KMS-11 (cell line): ENCODE results near the gene AFF3.

Experiments
- H2AFZ ChIP-seq: fragments of 200-600 bp; sonication (generic); 2 replicates; pipeline ENCODE4 v1.6.1; 2016; ENCODE audit warnings: antibody characterized with exemption, mixed run types, low read depth
- H3K27ac ChIP-seq: fragments of 200-600 bp; sonication (generic); 2 replicates; pipeline ENCODE4 v1.6.1; 2016; ENCODE audit warnings: mild to moderate bottlenecking, mixed run types
- H3K27me3 ChIP-seq: fragments of 200-600 bp; sonication (generic); 2 replicates; pipeline ENCODE4 v1.6.1; 2017; ENCODE audit warnings: mild to moderate bottlenecking, low read depth, mixed run types, moderate library complexity; ENCODE audit not compliant: insufficient read depth
- H3K36me3 ChIP-seq: fragments of 200-600 bp; sonication (generic); 2 replicates; pipeline ENCODE4 v1.6.1; 2017; ENCODE audit warnings: mild to moderate bottlenecking, mixed run types; ENCODE audit not compliant: insufficient read depth
- H3K4me1 ChIP-seq: fragments of 200-600 bp; sonication (generic); 2 replicates; pipeline ENCODE4 v1.6.1; 2016; ENCODE audit warnings: mild to moderate bottlenecking, low read depth, mixed run types; ENCODE audit not compliant: poor library complexity, severe bottlenecking
- H3K4me2 ChIP-seq: fragments of 200-600 bp; sonication (generic); 2 replicates; pipeline ENCODE4 v1.7.0; 2016; ENCODE audit warnings: mild to moderate bottlenecking, mixed run types
- H3K4me3 ChIP-seq: fragments of 200-600 bp; sonication (generic); IDR thresholded peaks from 2 replicates; pipeline ENCODE4 v1.6.1; 2017; ENCODE audit warnings: low read depth, low read length, mixed read lengths; ENCODE audit not compliant: insufficient read depth
- H3K79me2 ChIP-seq: fragments of 200-600 bp; sonication (generic); 2 replicates; pipeline ENCODE4 v1.6.1; 2016; ENCODE audit warnings: low read depth, mixed run types; ENCODE audit not compliant: insufficient read depth
- H3K9ac ChIP-seq: fragments of 200-600 bp; sonication (generic); 2 replicates; pipeline ENCODE4 v1.6.1; 2016; ENCODE audit warnings: mild to moderate bottlenecking, mixed run types
- H4K20me1 ChIP-seq: fragments of 200-600 bp; sonication (generic); 2 replicates; pipeline ENCODE4 v1.6.1; 2016; ENCODE audit warnings: mild to moderate bottlenecking, mixed run types; ENCODE audit not compliant: insufficient read depth
- CTCF ChIP-seq: fragments of 200-600 bp; sonication (generic); conservative IDR thresholded peaks from 2 replicates; pipeline ENCODE4 v1.6.1; 2017; ENCODE audit warnings: low read depth, mild to moderate bottlenecking, antibody characterized with exemption, low read length, moderate library complexity, mixed read lengths

Gene AFF3

GRCh38 chr2:100180503-100180902 is 38.1 kb upstream of the AFF3 start:
- no peak overlapping the region for H3K27ac ChIP-seq
- no peaks in the 10 kb centered on the region for H3K36me3 ChIP-seq
- TF ChIP-seq CTCF: no peak
- no peak overlapping the region for H3K4me2 ChIP-seq
- H3K4me3 ChIP-seq: no peak overlapping the region
- H3K27me3 ChIP-seq: no peaks in the 10 kb centered on the region
- no peak overlapping the region for H2AFZ ChIP-seq
- H3K79me2 ChIP-seq: no peaks in the 10 kb centered on the region
- no peaks in the 10 kb centered on the region for H3K4me1 ChIP-seq
- no peak overlapping the region for H3K9ac ChIP-seq
- H4K20me1 ChIP-seq: no peaks in the 10 kb centered on the region

- Histone ChIP-seq H4K20me1 (no peaks in the 10 kb centered on the region), H3K27me3 (no peaks in the 10 kb centered on the region), H3K9ac (no peak overlapping the region), H3K4me2 (no peak overlapping the region), H3K36me3 (no peaks in the 10 kb centered on the region), H3K79me2 (no peaks in the 10 kb centered on the region), H3K27ac (no peak overlapping the region), H3K4me1 (no peaks in the 10 kb centered on the region), H2AFZ (no peak overlapping the region), H3K4me3 (no peak overlapping the region)
- TF ChIP-seq CTCF: no peak
Measured at GRCh38 chr2:100179806-100180205, 37.4 kb upstream of the AFF3 start.

- Histone ChIP-seq H2AFZ (no peak overlapping the region), H3K79me2 (no peaks in the 10 kb centered on the region), H3K4me1 (no peaks in the 10 kb centered on the region), H3K27me3 (no peaks in the 10 kb centered on the region), H3K27ac (no peak overlapping the region), H3K4me2 (no peak overlapping the region), H3K9ac (no peak overlapping the region), H3K4me3 (no peak overlapping the region), H4K20me1 (no peaks in the 10 kb centered on the region), H3K36me3 (no peaks in the 10 kb centered on the region)
- no peak for TF ChIP-seq CTCF
Measured at GRCh38 chr2:100178864-100179263, 36.5 kb upstream of the AFF3 start.

- H3K9ac ChIP-seq: no peak overlapping the region
- no peak overlapping the region for H2AFZ ChIP-seq
- no peak overlapping the region for H3K4me3 ChIP-seq
- no peak for TF ChIP-seq CTCF
- no peaks in the 10 kb centered on the region for H3K27me3 ChIP-seq
- H3K27ac ChIP-seq: no peak overlapping the region
- H4K20me1 ChIP-seq: no peaks in the 10 kb centered on the region
- no peak overlapping the region for H3K4me2 ChIP-seq
- no peaks in the 10 kb centered on the region for H3K4me1 ChIP-seq
- H3K36me3 ChIP-seq: no peaks in the 10 kb centered on the region
- no peaks in the 10 kb centered on the region for H3K79me2 ChIP-seq
Measured at GRCh38 chr2:100178085-100178788, 35.8 kb upstream of the AFF3 start.
